RWPE2 (cell line): ENCODE data around the gene RANGRF.

ENCODE experiments used
- ATAC-seq: fragments of 200-7000 bp; cut with Tn5 transposase; 3 replicates; pipeline ENCODE4 v1.9.1; 2021; ENCODE audit warnings: low read depth
- DNase-seq: peaks from one replicate; pipeline ENCODE4 v3.0.0-alpha.2; 2020; ENCODE audit warnings: low spot score
- H3K27ac ChIP-seq: fragments of 450-650 bp; 2 replicates; pipeline ENCODE4 v1.5.1; 2017; ENCODE audit warnings: mild to moderate bottlenecking; ENCODE audit not compliant: poor library complexity, severe bottlenecking
- H3K27me3 ChIP-seq: fragments of 250-450 bp; sonication (Bioruptor Pico); 2 replicates; pipeline ENCODE4 v1.5.1; 2021; ENCODE audit warnings: mild to moderate bottlenecking, moderate library complexity; ENCODE audit not compliant: insufficient read depth, poor library complexity, severe bottlenecking
- H3K36me3 ChIP-seq: fragments of 250-450 bp; sonication (Bioruptor Pico); 2 replicates; pipeline ENCODE4 v1.5.1; 2020; ENCODE audit warnings: low read depth, mild to moderate bottlenecking, moderate library complexity
- H3K4me1 ChIP-seq: fragments of 250-450 bp; sonication (Bioruptor Pico); 2 replicates; pipeline ENCODE4 v1.5.1; 2021; ENCODE audit warnings: mild to moderate bottlenecking, moderate library complexity; ENCODE audit not compliant: insufficient read depth, poor library complexity, severe bottlenecking
- H3K4me3 ChIP-seq: fragments of 250-450 bp; sonication (Bioruptor Pico); 2 replicates; pipeline ENCODE4 v1.5.1; 2021; ENCODE audit warnings: mild to moderate bottlenecking, moderate library complexity; ENCODE audit not compliant: severe bottlenecking
- H3K9me3 ChIP-seq: fragments of 250-450 bp; sonication (Bioruptor Pico); 2 replicates; pipeline ENCODE4 v1.5.1; 2021; ENCODE audit warnings: mild to moderate bottlenecking, moderate library complexity; ENCODE audit not compliant: severe bottlenecking
- TF ChIP-seq, protein P1 (sequence below): fragments of 450-650 bp; IDR thresholded peaks from one replicate; pipeline ENCODE4 v1.5.1; 2017; ENCODE audit warnings: mild to moderate bottlenecking, moderate library complexity; ENCODE audit not compliant: poor library complexity, severe bottlenecking

Gene RANGRF

GRCh38 chr17:8288336-8289102 lies at the start of gene RANGRF:
Gene RANGRF, plus strand, starts transcription at chr17:8288670. Its CDS starts 119 bp downstream, at chr17:8288789.
- Histone ChIP-seq H3K9me3 (no peaks in the 10 kb centered on the region), H3K4me3 (peak within 1 kb of the TSS; percentile 80), H3K4me1 (peaks cover 4% of the 10 kb centered on the region), H3K36me3 (peaks cover 5% of the 10 kb centered on the region; the same call in 1 of the 2 replicates), H3K27ac (peak within 1 kb of the TSS; percentile 25), H3K27me3 (no peaks in the 10 kb centered on the region)
- ATAC-seq: peak; percentile 87
- TF ChIP-seq, protein P1, sequence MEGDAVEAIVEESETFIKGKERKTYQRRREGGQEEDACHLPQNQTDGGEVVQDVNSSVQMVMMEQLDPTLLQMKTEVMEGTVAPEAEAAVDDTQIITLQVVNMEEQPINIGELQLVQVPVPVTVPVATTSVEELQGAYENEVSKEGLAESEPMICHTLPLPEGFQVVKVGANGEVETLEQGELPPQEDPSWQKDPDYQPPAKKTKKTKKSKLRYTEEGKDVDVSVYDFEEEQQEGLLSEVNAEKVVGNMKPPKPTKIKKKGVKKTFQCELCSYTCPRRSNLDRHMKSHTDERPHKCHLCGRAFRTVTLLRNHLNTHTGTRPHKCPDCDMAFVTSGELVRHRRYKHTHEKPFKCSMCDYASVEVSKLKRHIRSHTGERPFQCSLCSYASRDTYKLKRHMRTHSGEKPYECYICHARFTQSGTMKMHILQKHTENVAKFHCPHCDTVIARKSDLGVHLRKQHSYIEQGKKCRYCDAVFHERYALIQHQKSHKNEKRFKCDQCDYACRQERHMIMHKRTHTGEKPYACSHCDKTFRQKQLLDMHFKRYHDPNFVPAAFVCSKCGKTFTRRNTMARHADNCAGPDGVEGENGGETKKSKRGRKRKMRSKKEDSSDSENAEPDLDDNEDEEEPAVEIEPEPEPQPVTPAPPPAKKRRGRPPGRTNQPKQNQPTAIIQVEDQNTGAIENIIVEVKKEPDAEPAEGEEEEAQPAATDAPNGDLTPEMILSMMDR: no peak
- DNase-seq: peak; percentile 84

GRCh38 chr17:8243827-8244226 lies 44.6 kb upstream of the RANGRF start:
- Histone ChIP-seq H3K27me3 (no peaks in the 10 kb centered on the region), H3K4me3 (no peak overlapping the region), H3K36me3 (peaks cover 35% of the 10 kb centered on the region), H3K9me3 (no peaks in the 10 kb centered on the region), H3K4me1 (no peaks in the 10 kb centered on the region), H3K27ac (no peak overlapping the region)
- DNase-seq (no peak), ATAC-seq (no peak)
- TF ChIP-seq, protein P1: no peak

- TF ChIP-seq, protein P1: no peak
These were observed 43.7 kb upstream of the RANGRF start for GRCh38 chr17:8244768-8245167.

GRCh38 chr17:8248751-8249607 lies 39.5 kb upstream of the RANGRF start, which contains the start of gene PFAS:
Gene PFAS, plus strand, starts transcription at chr17:8249289. Its CDS starts 4,649 bp downstream, at chr17:8253938.
- TF ChIP-seq, protein P1: no peak
- Histone ChIP-seq H3K27me3 (no peaks in the 10 kb centered on the region), H3K36me3 (peaks cover 22% of the 10 kb centered on the region), H3K27ac (peak within 1 kb of the TSS; percentile 87), H3K9me3 (no peaks in the 10 kb centered on the region), H3K4me1 (no peaks in the 10 kb centered on the region), H3K4me3 (peak within 1 kb of the TSS; percentile 77)
- DNase-seq (peak; percentile 93), ATAC-seq (peak; percentile 58)

More at GRCh38 chr17:8244768-8245167, 43.7 kb upstream of the RANGRF start:
- H3K36me3 ChIP-seq: peaks cover 31% of the 10 kb centered on the region
- DNase-seq (no peak), ATAC-seq (no peak)
- no peak overlapping the region for H3K4me3 ChIP-seq
- H3K4me1 ChIP-seq: no peaks in the 10 kb centered on the region
- no peaks in the 10 kb centered on the region for H3K9me3 ChIP-seq
- no peak overlapping the region for H3K27ac ChIP-seq
- no peaks in the 10 kb centered on the region for H3K27me3 ChIP-seq
